BLaER1 treated with 17β-estradiol and CSF1 and Interleukin-3, amounts not matched to agents 10 nM and 100 nM (cell line): ENCODE measurements around the gene KRAS.

Experiments
- H3K27ac ChIP-seq, 11 experiments: shearing (Covaris generic); formaldehyde crosslinking; 2 replicates each; pipeline ENCODE4 v1.8.1; 2022
- H3K27me3 ChIP-seq, 11 experiments: shearing (Covaris generic); formaldehyde crosslinking; 2 replicates each; pipeline ENCODE4 v1.8.1; 2022
- H3K36me3 ChIP-seq, 11 experiments: shearing (Covaris generic); formaldehyde crosslinking; 2 replicates each; pipeline ENCODE4 v1.8.1; 2022
- H3K4me1 ChIP-seq, 10 experiments: shearing (Covaris generic); formaldehyde crosslinking; 2 replicates each; pipeline ENCODE4 v1.8.1; 2022
- H3K4me2 ChIP-seq, 11 experiments: shearing (Covaris generic); formaldehyde crosslinking; 2 replicates each; pipeline ENCODE4 v1.8.1; 2022
- H3K4me3 ChIP-seq, 10 experiments: shearing (Covaris generic); formaldehyde crosslinking; 2 replicates each; pipeline ENCODE4 v1.8.1; 2022
- H3K9ac ChIP-seq, 11 experiments: shearing (Covaris generic); formaldehyde crosslinking; 2 replicates each; pipeline ENCODE4 v1.8.1; 2022
- H3K9me3 ChIP-seq, 11 experiments: shearing (Covaris generic); formaldehyde crosslinking; replicated peaks in 1 of 11; 2 replicates each; pipeline ENCODE4 v1.8.1; 2022
- H4K20me1 ChIP-seq, 11 experiments: shearing (Covaris generic); formaldehyde crosslinking; 2 replicates each; pipeline ENCODE4 v1.8.1; 2022
- Cebpa-rat ChIP-seq, 11 experiments: shearing (Covaris generic); IDR thresholded peaks; 2 replicates each; pipeline ENCODE4 v1.8.1; 2022

The KRAS gene

GRCh38 chr12:25262389-25263074 lies 11.8 kb upstream of the KRAS start:
- Histone ChIP-seq H3K36me3 (no peaks in the 10 kb centered on the region), H3K4me2 (no peak overlapping the region), H3K4me1 (peaks cover 0 to 10% (median 0%) of the 10 kb centered on the region in 10 experiments; a peak in 4 of 20 replicates), H3K9ac (no peak overlapping the region), H3K27me3 (no peaks in the 10 kb centered on the region), H3K4me3 (no peak overlapping the region), H3K27ac (no peak overlapping the region), H4K20me1 (no peaks in the 10 kb centered on the region), H3K9me3 (no peaks in the 10 kb centered on the region; a peak in 1 of 22 replicates)
- TF ChIP-seq Cebpa-rat (IDR thresholded peaks at IDR 0.05), result no peak

- Histone ChIP-seq H3K9ac (no peak overlapping the region), H3K9me3 (no peaks in the 10 kb centered on the region; a peak in 1 of 22 replicates), H3K4me3 (no peak overlapping the region), H3K4me1 (peaks cover 0 to 11% (median 0%) of the 10 kb centered on the region in 10 experiments; a peak in 6 of 20 replicates), H3K4me2 (no peak overlapping the region), H3K27me3 (no peaks in the 10 kb centered on the region), H3K36me3 (no peaks in the 10 kb centered on the region), H3K27ac (no peak overlapping the region), H4K20me1 (no peaks in the 10 kb centered on the region)
- no peak for TF ChIP-seq Cebpa-rat (IDR thresholded peaks at IDR 0.05)
Measured at GRCh38 chr12:25257590-25258324, 7.0 kb upstream of the KRAS start.

- Histone ChIP-seq H3K4me2 (no peak overlapping the region), H4K20me1 (no peaks in the 10 kb centered on the region), H3K4me3 (no peak overlapping the region), H3K27ac (no peak overlapping the region), H3K36me3 (no peaks in the 10 kb centered on the region), H3K27me3 (no peaks in the 10 kb centered on the region), H3K4me1 (peaks cover 0 to 14% (median 5%) of the 10 kb centered on the region in 10 experiments; a peak in 14 of 20 replicates), H3K9ac (no peak overlapping the region), H3K9me3 (no peaks in the 10 kb centered on the region; a peak in 1 of 22 replicates)
- TF ChIP-seq Cebpa-rat (IDR thresholded peaks at IDR 0.05), result no peak
Measured at GRCh38 chr12:25256826-25257225, 6.1 kb upstream of the KRAS start.

GRCh38 chr12:25256005-25256404 lies 5.3 kb upstream of the KRAS start:
- H3K36me3 ChIP-seq, result no peaks in the 10 kb centered on the region

GRCh38 chr12:25254271-25254880 lies 3.6 kb upstream of the KRAS start:
- Histone ChIP-seq H3K9me3 (no peaks in the 10 kb centered on the region), H3K27me3 (no peaks in the 10 kb centered on the region), H3K36me3 (no peaks in the 10 kb centered on the region), H3K4me3 (no peak overlapping the region), H3K4me2 (no peak overlapping the region), H3K27ac (no peak overlapping the region), H3K4me1 (peaks cover 4 to 25% (median 14%) of the 10 kb centered on the region in 10 experiments), H3K9ac (no peak overlapping the region), H4K20me1 (peaks cover 0 to 9% (median 5%) of the 10 kb centered on the region in 11 experiments; a peak in 16 of 22 replicates)
- no peak for TF ChIP-seq Cebpa-rat (IDR thresholded peaks at IDR 0.05)

More at GRCh38 chr12:25256005-25256404, 5.3 kb upstream of the KRAS start:
- Histone ChIP-seq H3K9ac (no peak overlapping the region), H4K20me1 (no peaks in the 10 kb centered on the region), H3K4me1 (peaks cover 0 to 20% (median 10%) of the 10 kb centered on the region in 10 experiments; a peak in 14 of 20 replicates), H3K9me3 (no peaks in the 10 kb centered on the region; a peak in 1 of 22 replicates), H3K4me2 (no peak overlapping the region), H3K27me3 (no peaks in the 10 kb centered on the region), H3K4me3 (no peak overlapping the region), H3K27ac (no peak overlapping the region)
- TF ChIP-seq Cebpa-rat (IDR thresholded peaks at IDR 0.05), result no peak

- Histone ChIP-seq H3K4me2 (peak overlapping the region in 5 of 11 experiments; percentile 1 to 22 (median 2); a peak in 4 of 22 replicates), H3K9ac (no peak overlapping the region), H3K27ac (no peak overlapping the region)
Measured at GRCh38 chr12:25253371-25254068, 2.8 kb upstream of the KRAS start.

GRCh38 chr12:25252946-25253345 lies 2.2 kb upstream of the KRAS start:
- H3K27me3 ChIP-seq, result no peaks in the 10 kb centered on the region
- no peak overlapping the region for H3K27ac ChIP-seq
- H3K9me3 ChIP-seq, result peaks cover 0 to 3% (median 0%) of the 10 kb centered on the region in 11 experiments; a peak in 1 of 22 replicates
- peaks cover 0 to 13% (median 6%) of the 10 kb centered on the region in 11 experiments; a peak in 16 of 22 replicates for H3K36me3 ChIP-seq
- peak overlapping the region in 5 of 11 experiments; percentile 1 to 22 (median 2); a peak in 4 of 22 replicates for H3K4me2 ChIP-seq
- no peak for TF ChIP-seq Cebpa-rat (IDR thresholded peaks at IDR 0.05)
- peaks cover 10 to 22% (median 17%) of the 10 kb centered on the region in 11 experiments; a peak in 18 of 22 replicates for H4K20me1 ChIP-seq
- H3K4me1 ChIP-seq, result peaks cover 18 to 39% (median 29%) of the 10 kb centered on the region in 10 experiments
- no peak overlapping the region for H3K4me3 ChIP-seq
- no peak overlapping the region for H3K9ac ChIP-seq

More at GRCh38 chr12:25253371-25254068, 2.8 kb upstream of the KRAS start:
- Histone ChIP-seq H3K36me3 (peaks cover 0 to 8% (median under 1%) of the 10 kb centered on the region in 11 experiments; a peak in 6 of 22 replicates), H4K20me1 (peaks cover 7 to 16% (median 13%) of the 10 kb centered on the region in 11 experiments; a peak in 18 of 22 replicates), H3K4me3 (no peak overlapping the region), H3K4me1 (peaks cover 12 to 33% (median 23%) of the 10 kb centered on the region in 10 experiments), H3K27me3 (no peaks in the 10 kb centered on the region), H3K9me3 (no peaks in the 10 kb centered on the region)
- TF ChIP-seq Cebpa-rat (IDR thresholded peaks at IDR 0.05), result no peak

GRCh38 chr12:25251769-25252168 lies 1.0 kb upstream of the KRAS start:
- no peak for TF ChIP-seq Cebpa-rat (IDR thresholded peaks at IDR 0.05)
- H3K4me2 ChIP-seq, result peak overlapping the region; percentile 64 to 88 (median 83)
- H3K27ac ChIP-seq, result peak overlapping the region; percentile 11 to 95 (median 90); a peak in 20 of 22 replicates
- H3K27me3 ChIP-seq, result no peaks in the 10 kb centered on the region
- H3K9ac ChIP-seq, result peak overlapping the region; percentile 74 to 95 (median 94)
- H3K9me3 ChIP-seq, result peaks cover 0 to 4% (median 0%) of the 10 kb centered on the region in 11 experiments; a peak in 2 of 22 replicates
- H3K4me3 ChIP-seq, result peak overlapping the region; percentile 66 to 95 (median 85)
- H3K36me3 ChIP-seq, result peaks cover 0 to 25% (median 13%) of the 10 kb centered on the region in 11 experiments; a peak in 19 of 22 replicates
- peaks cover 10 to 30% (median 24%) of the 10 kb centered on the region in 11 experiments; a peak in 18 of 22 replicates for H4K20me1 ChIP-seq
- H3K4me1 ChIP-seq, result peaks cover 19 to 39% (median 30%) of the 10 kb centered on the region in 10 experiments
